K562 (cell line): Measurements from ENCODE around the gene PLXND1. TPM values are rescaled to one million over a fixed set of nuclear protein-coding genes. Genes with fewer than 3 reads are reported as not detected.
A peak's percentile ranks its signal among the peaks of the same experiment; 100 is the strongest.

Experiments
- ATAC-seq: fragments of 200-7000 bp; cut with Tn5 transposase; 3 replicates; pipeline ENCODE4 v1.9.1; 2020; ENCODE audit warnings: moderate library complexity
- BruUV-seq: library from RNA; stranded (reverse); fragments of 400-500 nt; replicated peaks from 2 replicates; lab custom pipeline; 2021; lab: Mats Ljungman, UMichigan
- CTCF ChIA-PET: fragments of 300-600 bp; formaldehyde crosslinking; extraction: SDS; loops from one replicate; lab custom pipeline; 2021; ENCODE audit warnings: low intra/inter-chr PET ratio; lab: Yijun Ruan, JAX
- POLR2A ChIA-PET: fragments of 300-600, 350-650 bp; sonication (Branson Sonifier 250); formaldehyde crosslinking; extraction: SDS; loops from one replicate; lab custom pipeline; 2021; ENCODE audit warnings: antibody characterized with exemption, inconsistent platforms; lab: Yijun Ruan, JAX
- DNase-seq, 4 experiments: peaks; one replicate each; pipeline versions ENCODE4 v3.0.0 to v3.0.0-alpha.2; 2011 to 2018; ENCODE audit warnings: low spot score in 3 of 4, mixed read lengths in 3 of 4; ENCODE audit errors: extremely low read depth in 1 of 4
- FAIRE-seq: peaks from 2 replicates; lab custom pipeline; 2011; peaks lifted over from hg19 to GRCh38; lab: Jason Lieb, UNC
- H2AFZ ChIP-seq: 2 replicates; pipeline ENCODE4 v1.6.0; 2011; ENCODE audit warnings: low read depth, low read length, control low read depth, inconsistent platforms
- H3K27ac ChIP-seq: fragments of 200-600 bp; 3 replicates; pipeline ENCODE4 v1.8.0; 2011; ENCODE audit warnings: low read depth, mild to moderate bottlenecking, control low read depth, inconsistent platforms, low read length, moderate library complexity, mixed read lengths; ENCODE audit errors: extremely low read depth
- H3K27me3 ChIP-seq, 2 experiments: fragments of 300-600 bp in 1 of 2; 2 replicates in 1 of 2; 3 replicates in 1 of 2; pipeline versions ENCODE4 v1.6.0 to v1.8.0; 2011; ENCODE audit warnings: inconsistent platforms in 2 of 2, low read length in 2 of 2, mild to moderate bottlenecking in 1 of 2, mixed read lengths in 1 of 2, moderate library complexity in 1 of 2; ENCODE audit not compliant: control insufficient read depth in 2 of 2, insufficient read depth in 2 of 2
- H3K36me3 ChIP-seq: fragments of 300-600 bp; 3 replicates; pipeline ENCODE4 v1.8.0; 2011; ENCODE audit warnings: mild to moderate bottlenecking, low read length, inconsistent platforms; ENCODE audit not compliant: control insufficient read depth, insufficient read depth
- H3K4me1 ChIP-seq, 2 experiments: fragments of 200-600 bp in 1 of 2; replicated peaks in 1 of 2; 2 replicates in 1 of 2; 3 replicates in 1 of 2; pipeline versions ENCODE4 v1.5.1 to v1.8.0; 2011; ENCODE audit warnings: inconsistent platforms in 2 of 2, low read length in 2 of 2, mild to moderate bottlenecking in 1 of 2, mixed read lengths in 1 of 2, moderate library complexity in 1 of 2; ENCODE audit not compliant: control insufficient read depth in 2 of 2, insufficient read depth in 2 of 2
- H3K4me2 ChIP-seq: 2 replicates; pipeline ENCODE4 v1.6.1; 2011; ENCODE audit warnings: low read length, control low read depth, inconsistent platforms, mixed read lengths; ENCODE audit not compliant: insufficient read depth
- H3K4me3 ChIP-seq: fragments of 200-600 bp; sonication (generic), shearing (Covaris generic); 2 replicates; pipeline ENCODE4 v1.5.1; 2016; ENCODE audit warnings: control low read depth, inconsistent platforms
- H3K79me2 ChIP-seq: fragments of 200-600 bp; 3 replicates; pipeline ENCODE4 v1.8.0; 2011; ENCODE audit warnings: low read length, inconsistent platforms; ENCODE audit not compliant: control insufficient read depth, insufficient read depth
- H3K9ac ChIP-seq, 2 experiments: 2 replicates each; pipeline versions ENCODE4 v1.6.0 to v1.6.1; 2011; ENCODE audit warnings: low read depth in 2 of 2, low read length in 2 of 2, control low read depth in 1 of 2, inconsistent platforms in 1 of 2, mild to moderate bottlenecking in 1 of 2, mixed read lengths in 1 of 2; ENCODE audit not compliant: insufficient read depth in 1 of 2
- H3K9me1 ChIP-seq: one replicate; pipeline ENCODE4 v1.6.0; 2011; ENCODE audit warnings: inconsistent platforms, mild to moderate bottlenecking, low read length, moderate library complexity; ENCODE audit not compliant: control insufficient read depth, insufficient read depth
- H3K9me3 ChIP-seq: replicated peaks from 2 replicates; pipeline ENCODE4 v1.5.1; 2011; ENCODE audit warnings: low read depth, low read length, inconsistent platforms; ENCODE audit not compliant: control insufficient read depth, insufficient read depth
- H4K20me1 ChIP-seq: replicated peaks from 2 replicates; pipeline ENCODE4 v1.6.1; 2011; ENCODE audit warnings: low read length, inconsistent platforms, mixed read lengths; ENCODE audit not compliant: control insufficient read depth, insufficient read depth
- ARID2 ChIP-seq: fragments of 450-650 bp; IDR thresholded peaks from 2 replicates; pipeline ENCODE4 v1.6.1; 2017; ENCODE audit warnings: antibody characterized with exemption, mild to moderate bottlenecking
- CC2D1A ChIP-seq: fragments of 450-650 bp; IDR thresholded peaks from 2 replicates; pipeline ENCODE4 v1.6.1; 2017; ENCODE audit warnings: mild to moderate bottlenecking
- CTBP1 ChIP-seq: fragments of 450-650 bp; IDR thresholded peaks from 2 replicates; pipeline ENCODE4 v1.6.1; 2016; ENCODE audit warnings: borderline replicate concordance
- CTCFL ChIP-seq: IDR thresholded peaks from 2 replicates; pipeline ENCODE4 v1.6.1; 2011; ENCODE audit warnings: borderline replicate concordance, low read depth, mild to moderate bottlenecking, moderate library complexity, low read length; ENCODE audit not compliant: insufficient read depth, poor library complexity, severe bottlenecking
- HSF4 ChIP-seq: fragments of 250-450 bp; sonication (Bioruptor Pico); IDR thresholded peaks from 2 replicates; pipeline ENCODE4 v2.1.2; 2022; ENCODE audit warnings: mild to moderate bottlenecking, moderate library complexity, borderline replicate concordance
- NCOR1 ChIP-seq: fragments of 450-650 bp; IDR thresholded peaks from 2 replicates; pipeline ENCODE4 v1.6.1; 2016; ENCODE audit warnings: mild to moderate bottlenecking, moderate library complexity
- TCF3 ChIP-seq: sonication (generic); formaldehyde crosslinking; IDR thresholded peaks from 2 replicates; pipeline ENCODE4 v1.4.0; 2020; ENCODE audit warnings: mild to moderate bottlenecking, missing genetic modification reagents
- ZNF584 ChIP-seq: fragments of 200-800 bp; sonication (Bioruptor generic); IDR thresholded peaks from 2 replicates; pipeline ENCODE4 v1.6.1; 2016; ENCODE audit warnings: low read depth, mild to moderate bottlenecking, missing genetic modification characterization, missing compliant biosample characterization
- ZNF644 ChIP-seq: fragments of 200-800 bp; sonication (Bioruptor generic); IDR thresholded peaks from 2 replicates; pipeline ENCODE4 v1.6.1; 2016; ENCODE audit warnings: low read depth, missing genetic modification characterization, missing compliant biosample characterization
- WGBS: fragments of 100-300 bp; shearing (Covaris generic); methylation state at CpG from one replicate; pipeline ENCODE4 v1.1.6; 2016; ENCODE audit warnings: low coverage, mixed read lengths; ENCODE audit not compliant: insufficient coverage; ENCODE audit errors: missing lambda C conversion rate; 5-methylcytosine and 5-hydroxymethylcytosine counted together
- in situ Hi-C: fragments of 300-500 bp; cut with MboI; formaldehyde crosslinking; loops from 4 replicates; pipeline ENCODE4 v1.15.0; 2018; ENCODE audit warnings: inconsistent platforms, mixed read lengths
- intact Hi-C: fragments of 100-400 bp; cut with micrococcal nuclease; formaldehyde crosslinking; loops from 2 replicates; pipeline ENCODE4 v1.14.2; 2022
- polyA plus RNA-seq, 8 experiments: library from polyadenylated mRNA; depleted of rRNA in 4 of 8; stranded (reverse) in 5 of 8; unstranded in 3 of 8; fragments of >200 nt; fragmentation: Nextera tagmentation in 2 of 8; fragmentation: Illumina TruSeq in 1 of 8; extraction: Ambion mirVana in 2 of 8; extraction: Trizol in 1 of 8; gene quantifications; 2 replicates each; pipeline versions ENCODE4 v1.2.1 to v1.2.3, GENCODE V29; 2011 to 2014; ENCODE audit warnings: inconsistent platforms in 1 of 8, missing spikeins in 1 of 8
- total RNA-seq, 7 experiments: library from RNA; depleted of rRNA in 6 of 7; stranded (reverse); fragments of >200 nt in 6 of 7; fragmentation: Illumina TruSeq in 2 of 7; extraction: Trizol in 2 of 7; gene quantifications; 2 replicates each; pipeline versions ENCODE4 v1.2.1 to v1.2.3, GENCODE V29; 2011 to 2021; ENCODE audit warnings: low replicate concordance in 1 of 7

Gene PLXND1
- total and polyA plus RNA-seq, 9 of the 15 experiments (the other 6 are each of a cell fraction or from before 2014, with no cell fraction given): 0.34 to 28.8 (median 14.0) TPM

GRCh38 chr3:129608087-129608935 is 1.8 kb upstream of the PLXND1 start (continued):
- TF ChIP-seq CTBP1 (peak; percentile 11; the same call in 1 of the 2 replicates), HSF4 (CRISPR knock-in tag) (no peak), ZNF584 (CRISPR knock-in tag) (no peak), NCOR1 (peak; percentile 37; the same call in 1 of the 2 replicates), CC2D1A (peak; percentile 36; the same call in 1 of the 2 replicates), TCF3 (0 out of 2 replicates have a peak, but pooled peaks have one; percentile 7), ARID2 (peak; percentile 28; the same call in 1 of the 2 replicates)

GRCh38 chr3:129607391-129608068 is 1.1 kb upstream of the PLXND1 start:
- POLR2A ChIA-PET: interaction anchor here (0.5 kb wide), 1 partner anchor 370 kb away, joined by 3 read pairs; no protein-coding TSS in a partner anchor
- peak; percentile 11 for FAIRE-seq
- no peaks in the 10 kb centered on the region for H3K27me3 ChIP-seq

More at GRCh38 chr3:129607391-129608068, 1.1 kb upstream of the PLXND1 start:
- in situ Hi-C loops (no loop called here), intact Hi-C loops (loop anchor here (1.0 to 10.0 kb wide), 2 partner anchors 117 to 223 kb away; no protein-coding TSS in a partner anchor)
- Histone ChIP-seq H3K27ac (peak overlapping the region; percentile 76), H3K9ac (peak overlapping the region; percentile 46 to 92), H3K4me1 (peaks cover 30 to 80% of the 10 kb centered on the region in 2 experiments; a peak in 4 of 5 replicates), H3K9me3 (no peaks in the 10 kb centered on the region), H2AFZ (peak overlapping the region; percentile 76), H4K20me1 (peaks cover 16% of the 10 kb centered on the region; the same call in 1 of the 2 replicates), H3K4me2 (peak overlapping the region; percentile 63), H3K36me3 (peaks cover under 1% of the 10 kb centered on the region; the same call in 2 of the 3 replicates), H3K79me2 (peaks cover 35% of the 10 kb centered on the region), H3K9me1 (no peaks in the 10 kb centered on the region), H3K4me3 (peak overlapping the region; percentile 48)
- no peak for DNase-seq
- no peak for ATAC-seq
- no peak for TF ChIP-seq CTCFL
- no peak for TF ChIP-seq ZNF644
- 0 out of 2 replicates have a peak, but pooled peaks have one; percentile 3 for TF ChIP-seq CC2D1A
- no TSS peak for BruUV-seq
- CTCF ChIA-PET: no interaction called here
- WGBS: 66% methylated on average over 8 of the region's 18 CpGs
